Epithelial cell of proximal tubule (primary cell): ENCODE measurements around the gene SDK2. TPM values are rescaled to one million over a fixed set of nuclear protein-coding genes. Genes with fewer than 3 reads are reported as not detected.

ENCODE experiments used
- DNase-seq: peaks from one replicate; pipeline ENCODE4 v3.0.0-alpha.2; 2011; ENCODE audit warnings: low read depth
- H3K4me3 ChIP-seq: 2 replicates; pipeline ENCODE4 v1.5.1; 2011; ENCODE audit warnings: low read depth, mild to moderate bottlenecking, low read length
- total RNA-seq: library from RNA; depleted of rRNA; stranded (reverse); fragments of >200 nt; gene quantifications from 2 replicates; pipeline ENCODE4 v1.2.3, GENCODE V29; 2015
- TF ChIP-seq, protein P1 (sequence below): conservative IDR thresholded peaks from 2 replicates; pipeline ENCODE4 v1.5.1; 2012; ENCODE audit warnings: low read depth, mild to moderate bottlenecking, low read length

SDK2 gene
- total RNA-seq, 1 donor from 2014 or later = 0.12 TPM

DNA sequence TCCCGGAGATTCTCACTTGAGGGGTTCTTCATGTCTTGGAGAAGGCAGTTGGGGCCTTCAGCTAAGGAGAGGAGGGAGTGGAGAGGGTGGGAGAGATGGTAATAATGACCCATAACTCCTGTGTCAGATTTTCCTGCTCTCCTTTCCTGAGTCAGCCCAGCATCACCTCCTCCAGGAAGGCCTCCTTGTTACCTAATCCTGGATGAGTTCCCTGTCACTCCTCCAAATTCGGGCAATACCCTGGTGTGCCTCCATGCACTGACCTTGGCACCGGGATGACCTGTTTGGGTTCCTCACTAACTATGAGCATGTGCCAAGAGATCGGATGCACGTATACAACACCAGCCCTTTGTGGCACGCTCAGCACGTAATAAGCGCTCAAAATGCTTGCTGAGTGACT, 38.8 kb downstream of the SDK2 start:
- TF ChIP-seq, protein P1, sequence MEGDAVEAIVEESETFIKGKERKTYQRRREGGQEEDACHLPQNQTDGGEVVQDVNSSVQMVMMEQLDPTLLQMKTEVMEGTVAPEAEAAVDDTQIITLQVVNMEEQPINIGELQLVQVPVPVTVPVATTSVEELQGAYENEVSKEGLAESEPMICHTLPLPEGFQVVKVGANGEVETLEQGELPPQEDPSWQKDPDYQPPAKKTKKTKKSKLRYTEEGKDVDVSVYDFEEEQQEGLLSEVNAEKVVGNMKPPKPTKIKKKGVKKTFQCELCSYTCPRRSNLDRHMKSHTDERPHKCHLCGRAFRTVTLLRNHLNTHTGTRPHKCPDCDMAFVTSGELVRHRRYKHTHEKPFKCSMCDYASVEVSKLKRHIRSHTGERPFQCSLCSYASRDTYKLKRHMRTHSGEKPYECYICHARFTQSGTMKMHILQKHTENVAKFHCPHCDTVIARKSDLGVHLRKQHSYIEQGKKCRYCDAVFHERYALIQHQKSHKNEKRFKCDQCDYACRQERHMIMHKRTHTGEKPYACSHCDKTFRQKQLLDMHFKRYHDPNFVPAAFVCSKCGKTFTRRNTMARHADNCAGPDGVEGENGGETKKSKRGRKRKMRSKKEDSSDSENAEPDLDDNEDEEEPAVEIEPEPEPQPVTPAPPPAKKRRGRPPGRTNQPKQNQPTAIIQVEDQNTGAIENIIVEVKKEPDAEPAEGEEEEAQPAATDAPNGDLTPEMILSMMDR = no peak
- DNase-seq = no peak
- no peak overlapping the region for H3K4me3 ChIP-seq

DNA sequence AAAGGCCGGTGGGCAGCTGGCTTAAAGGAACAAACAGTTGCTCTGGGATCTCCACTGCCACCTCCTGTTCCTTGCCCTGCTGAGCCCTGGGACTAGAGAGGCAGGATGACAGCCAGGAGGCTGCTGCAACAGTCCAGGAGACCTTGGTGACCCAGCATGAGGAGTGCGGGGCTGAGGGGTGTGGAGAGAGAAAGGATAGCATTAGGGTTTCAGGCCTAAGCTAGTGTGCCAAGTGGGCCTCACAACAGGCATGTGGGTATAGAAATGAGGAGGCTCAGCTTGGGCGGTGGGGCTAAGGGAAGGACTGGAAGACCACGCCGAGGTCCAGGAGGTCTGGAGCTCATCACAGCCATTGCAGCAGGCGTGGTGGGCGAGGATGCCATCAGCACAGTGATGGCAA, 39.8 kb downstream of the SDK2 start:
- DNase-seq = no peak
- TF ChIP-seq, protein P1 = no peak

DNA sequence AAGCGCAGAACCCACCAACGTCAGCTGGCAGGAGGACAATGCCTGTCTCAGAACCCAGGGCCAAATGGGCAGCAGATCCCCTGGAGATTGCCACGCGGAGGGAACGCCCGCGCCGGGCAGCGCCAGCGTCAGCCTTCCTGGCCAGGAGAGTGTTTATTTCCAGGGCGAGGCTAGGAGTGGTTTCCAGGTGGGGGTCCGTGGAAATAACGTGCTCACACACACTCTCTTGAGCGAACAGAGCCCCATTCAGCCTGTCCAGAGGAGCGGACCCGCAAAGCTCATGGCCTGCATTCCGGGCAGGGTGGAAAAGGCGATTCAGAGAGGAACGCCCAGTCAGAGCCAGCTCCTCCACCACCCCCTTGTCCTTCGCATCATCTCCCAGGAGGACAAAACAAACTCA, 40.3 kb downstream of the SDK2 start:
- no peak overlapping the region for H3K4me3 ChIP-seq
- DNase-seq = no peak
- TF ChIP-seq, protein P1 = no peak

More for the DNA sequence above, 39.8 kb downstream of the SDK2 start:
- H3K4me3 ChIP-seq = no peak overlapping the region

DNA sequence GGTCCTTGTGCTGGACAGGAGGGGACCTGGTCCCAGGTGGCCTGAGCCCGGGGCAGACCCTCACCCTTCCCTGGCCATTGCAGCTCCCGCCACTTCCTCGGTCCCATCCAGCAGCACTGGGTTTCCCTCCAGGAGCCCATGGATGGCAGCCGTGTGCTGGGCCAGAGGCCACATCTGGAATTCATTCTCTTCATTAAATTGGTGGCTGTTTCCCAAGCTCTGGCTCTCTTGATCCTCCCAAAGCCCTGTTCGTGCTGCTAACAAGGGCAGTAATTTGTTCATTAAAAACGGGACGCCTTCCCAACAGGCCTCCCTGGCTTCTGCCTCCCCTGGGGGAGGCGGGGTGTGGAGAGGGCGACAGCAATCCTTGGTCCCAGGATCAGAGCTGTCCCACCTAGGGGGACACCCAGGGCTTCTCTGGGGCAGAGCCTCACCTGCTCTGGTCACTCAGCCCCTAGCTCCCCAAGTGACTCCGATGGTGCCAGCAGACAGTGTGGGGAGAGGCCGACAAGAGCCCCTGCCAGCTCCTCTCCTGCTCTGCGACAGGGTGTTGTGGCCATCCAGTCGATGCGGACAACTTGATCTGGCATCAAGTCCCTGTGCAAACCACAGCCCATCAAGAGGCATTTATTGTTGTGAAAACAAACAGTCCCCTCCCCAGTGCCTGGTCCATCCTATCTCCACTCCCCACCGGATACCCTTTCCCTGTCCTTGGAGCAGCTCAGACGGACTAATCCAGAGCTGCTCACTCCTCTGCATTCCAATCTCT, 44.0 kb downstream of the SDK2 start:
- no peak overlapping the region for H3K4me3 ChIP-seq
- TF ChIP-seq, protein P1 = no peak
- no peak for DNase-seq

DNA sequence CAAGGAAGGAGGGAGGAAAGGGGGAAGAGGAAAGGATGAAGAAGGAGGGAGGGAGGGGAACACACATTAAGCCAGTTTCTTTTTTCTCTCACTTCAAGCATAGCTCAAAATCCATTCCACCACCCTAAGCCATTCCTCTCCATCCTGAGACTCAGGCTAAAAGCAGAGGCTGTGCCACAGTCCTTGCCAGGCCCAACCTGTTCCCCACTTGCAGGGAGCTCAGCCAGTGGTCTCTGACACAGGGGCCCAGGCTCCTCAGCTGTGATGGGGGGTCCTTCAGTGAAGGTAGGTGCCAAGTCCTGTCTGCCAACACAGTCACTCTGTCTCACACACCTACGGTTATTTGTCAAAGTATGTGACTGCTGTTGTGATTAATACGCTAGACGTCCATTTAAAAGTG, 44.6 kb downstream of the SDK2 start:
- no peak overlapping the region for H3K4me3 ChIP-seq
- TF ChIP-seq, protein P1 = no peak
- DNase-seq = no peak

DNA sequence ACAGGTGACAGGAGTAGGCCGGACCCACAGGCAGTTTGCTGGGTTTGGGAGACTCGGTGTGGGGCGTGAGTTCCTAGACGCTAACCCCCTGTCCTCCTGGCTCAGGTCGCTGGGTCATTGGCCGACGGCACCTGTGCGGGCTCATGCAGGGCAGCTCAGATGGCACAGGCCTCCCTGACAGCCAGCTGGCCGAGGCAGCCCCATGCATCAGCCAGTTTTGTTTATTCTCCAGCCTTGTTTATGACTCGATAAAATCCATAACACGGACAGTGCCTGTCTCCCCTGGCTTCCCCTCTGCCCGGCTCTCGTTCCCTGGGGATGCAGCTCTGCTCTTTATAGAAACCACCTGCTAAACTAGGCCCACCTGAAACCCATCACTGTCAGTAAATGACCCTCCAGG, 46.0 kb downstream of the SDK2 start:
- TF ChIP-seq, protein P1 = no peak

DNA sequence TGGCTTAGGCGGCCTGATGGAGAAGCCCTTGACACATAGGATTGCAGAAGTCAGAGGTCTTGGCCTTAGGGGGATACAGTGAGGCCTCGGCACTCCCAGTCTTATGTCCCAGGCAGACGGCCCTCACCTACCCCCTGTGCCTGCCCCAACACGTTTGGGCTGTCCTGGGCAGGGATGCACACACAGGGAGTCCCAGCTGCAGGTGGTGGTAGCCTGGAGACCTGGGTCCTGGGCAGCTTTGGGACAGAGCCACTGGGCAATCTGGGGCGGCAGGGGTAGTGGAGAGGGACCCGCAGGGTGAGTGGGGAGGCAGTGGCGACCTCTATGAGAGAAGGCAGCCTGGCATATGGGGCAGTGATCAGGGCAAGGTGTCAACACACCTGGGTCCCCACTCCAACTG, 48.3 kb downstream of the SDK2 start:
- H3K4me3 ChIP-seq = no peak overlapping the region
- TF ChIP-seq, protein P1 = no peak
- no peak for DNase-seq

More for the DNA sequence above, 46.0 kb downstream of the SDK2 start:
- no peak overlapping the region for H3K4me3 ChIP-seq
- DNase-seq = no peak
